Esophagus (tissue), 2 donors: ENCODE data around the gene MICAL3. TPM values are rescaled to one million over a fixed set of nuclear protein-coding genes. Genes with fewer than 3 reads are reported as not detected.

Experiments used
- H3K27ac ChIP-seq, 2 donors: one replicate each; pipeline ENCODE4 v1.5.1; 2013; ENCODE audit warnings: low read depth in 2 of 2, mild to moderate bottlenecking in 2 of 2, inconsistent platforms in 1 of 2, low read length in 1 of 2, moderate library complexity in 1 of 2
- H3K27me3 ChIP-seq, 2 donors: one replicate each; pipeline ENCODE4 v1.6.1; 2013; ENCODE audit warnings: low read length in 2 of 2, control low read depth in 1 of 2, mild to moderate bottlenecking in 1 of 2; ENCODE audit not compliant: insufficient read depth in 2 of 2, control insufficient read depth in 1 of 2
- H3K36me3 ChIP-seq, 2 donors: one replicate each; pipeline ENCODE4 v1.6.1; 2013; ENCODE audit warnings: low read length in 1 of 2; ENCODE audit not compliant: control insufficient read depth in 2 of 2, insufficient read depth in 2 of 2
- H3K4me1 ChIP-seq, 2 donors: one replicate each; pipeline ENCODE4 v1.6.1; 2013; ENCODE audit warnings: low read length in 1 of 2; ENCODE audit not compliant: control insufficient read depth in 2 of 2, insufficient read depth in 2 of 2
- H3K4me3 ChIP-seq, 2 donors: one replicate each; pipeline ENCODE4 v1.5.1; 2013; ENCODE audit warnings: low read length in 2 of 2, mild to moderate bottlenecking in 2 of 2, low read depth in 1 of 2, moderate library complexity in 1 of 2
- H3K9me3 ChIP-seq, 2 donors: one replicate each; pipeline ENCODE4 v1.6.1; 2013; ENCODE audit warnings: mild to moderate bottlenecking in 2 of 2, low read depth in 1 of 2, low read length in 1 of 2, moderate library complexity in 1 of 2; ENCODE audit not compliant: control insufficient read depth in 2 of 2, insufficient read depth in 1 of 2
- WGBS, 2 donors: extraction: QIAGEN DNeasy Blood & Tissue Kit; methylation state at CpG; one replicate each; pipeline ENCODE4 v1.1.7; 2013; 5-methylcytosine and 5-hydroxymethylcytosine counted together
- polyA plus RNA-seq, 2 donors: library from polyadenylated mRNA; stranded (reverse); fragments of 200-250 nt; gene quantifications; one replicate each; pipeline ENCODE4 v1.2.3, GENCODE V29; 2013
- donor health status: healthy with polysubstance abuse.
- donor health status: Bipolar disorder and iron deficiency.

The MICAL3 gene
- polyA plus RNA-seq, 2 donors, result 6.2 to 13.3 TPM

GRCh38 chr22:17823226-17823625 lies 201.1 kb downstream of the MICAL3 start:
- WGBS, 2 donors, result 88 to 89% methylated on average over 4 of the region's 4 CpGs
- no peaks in the 10 kb centered on the region for H3K9me3 ChIP-seq
- peaks cover 6 to 34% of the 10 kb centered on the region in 2 donors for H3K36me3 ChIP-seq
- H3K4me1 ChIP-seq, result no peaks in the 10 kb centered on the region
- no peak overlapping the region for H3K4me3 ChIP-seq
- no peak overlapping the region for H3K27ac ChIP-seq
- H3K27me3 ChIP-seq, result no peaks in the 10 kb centered on the region

- H3K36me3 ChIP-seq, result peaks cover 6 to 26% of the 10 kb centered on the region in 2 donors
- H3K27me3 ChIP-seq, result no peaks in the 10 kb centered on the region
- no peaks in the 10 kb centered on the region for H3K9me3 ChIP-seq
- H3K27ac ChIP-seq, result no peak overlapping the region
- H3K4me1 ChIP-seq, result no peaks in the 10 kb centered on the region
- 96 to 99% methylated on average over 13 of the region's 13 CpGs for WGBS, 2 donors
- H3K4me3 ChIP-seq, result no peak overlapping the region
Measured at GRCh38 chr22:17822087-17822486, 202.3 kb downstream of the MICAL3 start.

DNA sequence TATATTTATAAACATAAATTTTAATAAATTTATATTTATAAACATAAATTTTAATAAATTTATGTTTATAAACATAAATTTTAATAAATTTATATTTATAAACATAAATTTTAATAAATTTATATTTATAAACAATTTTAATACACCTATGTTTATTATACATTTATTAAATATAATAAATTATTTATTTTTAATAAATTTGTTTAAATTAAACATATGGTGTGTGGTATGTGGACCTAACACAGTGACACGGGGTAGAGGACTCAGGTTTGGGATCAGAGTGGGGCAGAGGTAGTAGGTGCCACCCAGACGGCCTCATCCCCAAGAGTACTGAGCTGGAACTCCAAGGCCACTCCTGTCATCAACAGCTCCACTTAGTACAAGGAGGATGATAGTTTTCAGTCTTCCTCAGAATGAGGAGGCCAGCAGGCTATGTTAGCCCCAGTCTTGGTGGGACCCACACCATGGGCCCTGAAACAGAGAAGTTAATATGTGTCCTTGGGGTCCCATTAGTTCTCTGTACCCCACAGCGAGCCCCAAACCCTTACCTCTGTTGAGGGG lies 203.4 kb downstream of the MICAL3 start:
- no peak overlapping the region for H3K27ac ChIP-seq
- H3K9me3 ChIP-seq, result no peaks in the 10 kb centered on the region
- WGBS, 2 donors, result 89 to 91% methylated on average over 3 of the region's 3 CpGs
- peaks cover 12 to 27% of the 10 kb centered on the region in 2 donors for H3K36me3 ChIP-seq
- no peaks in the 10 kb centered on the region for H3K27me3 ChIP-seq
- H3K4me3 ChIP-seq, result no peak overlapping the region
- no peaks in the 10 kb centered on the region for H3K4me1 ChIP-seq

GRCh38 chr22:17818649-17819048 lies 205.7 kb downstream of the MICAL3 start:
- H3K36me3 ChIP-seq, result peaks cover 14 to 38% of the 10 kb centered on the region in 2 donors
- H3K27me3 ChIP-seq, result no peaks in the 10 kb centered on the region
- H3K4me3 ChIP-seq, result no peak overlapping the region
- 90 to 93% methylated on average over 14 of the region's 14 CpGs for WGBS, 2 donors
- no peaks in the 10 kb centered on the region for H3K4me1 ChIP-seq
- H3K9me3 ChIP-seq, result no peaks in the 10 kb centered on the region
- H3K27ac ChIP-seq, result no peak overlapping the region

DNA sequence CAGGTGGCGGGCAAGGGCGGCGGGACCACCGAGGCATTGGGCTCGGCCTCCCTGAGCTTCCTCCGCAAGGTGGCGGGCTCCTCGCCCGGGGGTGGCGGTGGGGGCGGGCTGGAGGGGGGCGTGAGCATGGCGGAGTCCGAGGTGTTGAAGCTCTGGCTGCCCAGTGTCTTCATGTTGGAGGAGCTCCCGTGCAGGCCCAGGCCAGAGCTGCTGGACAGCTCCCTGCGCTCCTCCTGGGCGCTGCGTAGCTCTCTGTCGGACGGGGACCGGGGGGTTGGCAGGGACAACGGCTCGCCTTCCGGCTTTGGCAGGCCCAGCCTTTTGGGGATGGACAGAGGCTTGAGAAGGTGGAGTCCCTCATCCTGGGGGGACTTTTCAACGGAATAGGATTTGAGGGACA lies 206.2 kb downstream of the MICAL3 start:
- no peak overlapping the region for H3K27ac ChIP-seq
- peaks cover 14 to 38% of the 10 kb centered on the region in 2 donors for H3K36me3 ChIP-seq
- H3K4me3 ChIP-seq, result no peak overlapping the region
- H3K9me3 ChIP-seq, result no peaks in the 10 kb centered on the region
- H3K27me3 ChIP-seq, result no peaks in the 10 kb centered on the region
- 92 to 94% methylated on average over 25 of the region's 25 CpGs for WGBS, 2 donors
- H3K4me1 ChIP-seq, result no peaks in the 10 kb centered on the region

DNA sequence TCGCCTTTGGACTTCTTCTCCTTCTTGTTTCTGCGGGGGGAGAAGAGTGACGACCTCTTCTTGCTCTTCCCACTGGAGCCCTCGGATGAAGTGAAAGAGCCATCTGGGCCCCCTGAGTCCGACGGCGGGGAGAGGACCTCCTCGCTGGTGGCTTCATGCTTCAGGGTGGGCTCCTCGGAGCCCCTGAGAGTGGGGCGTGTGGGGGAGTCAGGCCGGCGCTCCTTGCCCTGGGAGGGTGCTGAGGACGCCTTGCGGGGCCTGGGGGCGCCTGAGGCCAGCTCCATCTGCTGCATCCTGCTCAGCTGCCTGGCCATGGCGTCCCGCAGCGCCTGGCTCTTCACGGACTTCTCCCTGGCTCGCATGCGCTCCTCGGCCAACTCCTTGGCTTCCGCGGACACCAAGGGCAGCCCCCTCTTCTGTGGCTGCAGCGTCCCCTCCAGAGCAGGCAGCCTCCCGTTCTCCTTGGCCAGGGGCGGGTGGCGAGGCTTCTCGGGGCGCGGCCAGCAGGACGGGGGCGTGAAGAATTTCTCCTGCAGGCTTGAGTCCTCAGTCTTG lies 206.8 kb downstream of the MICAL3 start:
- Histone ChIP-seq H3K4me3 (no peak overlapping the region), H3K9me3 (no peaks in the 10 kb centered on the region), H3K27me3 (no peaks in the 10 kb centered on the region), H3K4me1 (no peaks in the 10 kb centered on the region), H3K36me3 (peaks cover 14 to 36% of the 10 kb centered on the region in 2 donors), H3K27ac (no peak overlapping the region)
- 95% methylated on average over 30 to 33 of the region's 33 CpGs for WGBS, 2 donors

GRCh38 chr22:17817079-17817478 lies 207.3 kb downstream of the MICAL3 start:
- WGBS, 2 donors, result 92 to 94% methylated on average over 21 of the region's 21 CpGs
- H3K27ac ChIP-seq, result no peak overlapping the region

DNA sequence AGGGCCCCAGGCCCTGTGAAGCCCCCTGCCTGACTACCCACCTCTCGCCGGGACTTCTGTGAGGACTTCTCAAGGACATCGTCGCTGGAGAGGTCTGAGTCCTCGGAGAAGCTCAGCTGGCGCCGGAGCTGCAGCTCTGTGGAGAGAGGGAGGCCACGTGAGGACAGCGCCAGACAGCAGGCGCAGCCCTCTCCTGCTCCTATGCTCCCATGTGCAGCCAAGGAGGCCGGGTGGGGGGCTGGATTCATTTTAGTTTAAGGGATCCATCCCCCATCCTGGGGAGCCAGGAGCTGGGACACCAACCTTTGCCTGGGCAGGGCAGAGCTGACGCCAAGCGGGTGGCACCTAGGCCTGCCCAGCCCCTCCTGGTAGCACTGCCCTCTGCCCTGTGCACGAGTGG lies 207.7 kb downstream of the MICAL3 start:
- Histone ChIP-seq H3K27ac (no peak overlapping the region), H3K36me3 (peaks cover 14 to 34% of the 10 kb centered on the region in 2 donors), H3K9me3 (no peaks in the 10 kb centered on the region), H3K4me3 (no peak overlapping the region), H3K4me1 (no peaks in the 10 kb centered on the region), H3K27me3 (no peaks in the 10 kb centered on the region)
- 87 to 95% methylated on average over 14 of the region's 14 CpGs for WGBS, 2 donors

More at GRCh38 chr22:17817079-17817478, 207.3 kb downstream of the MICAL3 start:
- Histone ChIP-seq H3K9me3 (no peaks in the 10 kb centered on the region), H3K36me3 (peaks cover 14 to 35% of the 10 kb centered on the region in 2 donors), H3K4me3 (no peak overlapping the region), H3K4me1 (no peaks in the 10 kb centered on the region), H3K27me3 (no peaks in the 10 kb centered on the region)

DNA sequence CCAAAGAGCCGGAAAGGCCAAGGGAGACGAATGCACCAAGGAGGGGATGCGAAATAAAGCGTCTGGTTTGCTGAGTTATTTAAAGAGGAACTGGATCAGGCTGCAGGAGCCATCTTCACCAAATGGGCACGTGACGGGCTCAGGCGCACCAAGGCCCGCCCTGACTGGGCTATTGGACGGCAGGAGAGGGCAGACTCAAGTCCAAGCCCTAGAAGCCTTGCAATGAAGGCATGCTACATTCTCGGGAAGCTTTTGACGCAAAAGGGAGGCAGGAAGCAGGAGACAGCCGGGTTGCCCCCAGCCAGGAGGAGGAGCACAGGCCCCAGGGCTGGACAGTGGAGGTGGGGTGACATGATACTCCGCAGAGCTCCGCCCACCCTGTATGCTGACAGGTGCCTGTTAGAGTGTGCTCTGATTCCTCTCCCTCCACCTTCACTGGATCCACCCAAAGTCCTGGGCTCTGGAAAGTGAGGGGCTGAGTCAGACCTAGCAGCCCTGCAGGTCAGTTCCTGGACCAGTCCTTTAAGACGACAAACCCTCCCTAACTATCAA lies 208.6 kb downstream of the MICAL3 start:
- Histone ChIP-seq H3K36me3 (peaks cover 11 to 31% of the 10 kb centered on the region in 2 donors), H3K4me1 (no peaks in the 10 kb centered on the region), H3K27ac (no peak overlapping the region), H3K4me3 (no peak overlapping the region), H3K27me3 (no peaks in the 10 kb centered on the region), H3K9me3 (no peaks in the 10 kb centered on the region)
- 90 to 92% methylated on average over 15 of the region's 15 CpGs for WGBS, 2 donors

DNA sequence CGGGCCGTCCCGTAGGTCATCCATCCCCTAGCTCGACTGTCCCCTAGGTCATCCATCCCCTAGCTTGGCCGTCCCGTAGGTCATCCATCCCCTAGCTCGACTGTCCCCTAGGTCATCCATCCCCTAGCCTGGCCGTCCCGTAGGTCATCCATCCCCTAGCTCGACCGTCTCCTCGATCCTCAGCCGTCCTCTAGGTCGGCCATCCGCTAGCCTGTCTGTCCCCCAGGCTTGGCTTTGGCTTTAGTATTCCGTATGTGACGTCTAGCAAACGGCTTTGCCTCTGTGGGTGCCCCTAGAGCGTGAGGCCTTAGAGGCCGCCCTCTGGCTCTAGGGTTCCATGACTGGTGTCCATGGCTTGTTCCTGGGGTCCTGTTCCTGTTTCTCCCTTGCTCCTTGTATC lies 209.5 kb downstream of the MICAL3 start:
- no peak overlapping the region for H3K4me3 ChIP-seq
- H3K36me3 ChIP-seq, result peaks cover 11 to 35% of the 10 kb centered on the region in 2 donors
- H3K4me1 ChIP-seq, result no peaks in the 10 kb centered on the region
- H3K27me3 ChIP-seq, result no peaks in the 10 kb centered on the region
- no peaks in the 10 kb centered on the region for H3K9me3 ChIP-seq
- H3K27ac ChIP-seq, result no peak overlapping the region
- WGBS, 2 donors, result 94 to 96% methylated on average over 20 of the region's 20 CpGs
